IMR-90 (cell line): Measurements from ENCODE around the gene CROCC. TPM values are rescaled to one million over a fixed set of nuclear protein-coding genes. Genes with fewer than 3 reads are reported as not detected.
A peak's percentile ranks its signal among the peaks of the same experiment; 100 is the strongest.

Experiments
- ATAC-seq: fragments of 200-7000 bp; cut with Tn5 transposase; 2 replicates; pipeline ENCODE4 v1.9.1; 2020; ENCODE audit warnings: low read depth, mild to moderate bottlenecking, moderate library complexity
- BruUV-seq: library from RNA; stranded (reverse); fragments of 400-500 nt; replicated peaks from 2 replicates; lab custom pipeline; 2021; lab: Mats Ljungman, UMichigan
- CTCF ChIA-PET: fragments of 300-600 bp; formaldehyde crosslinking; extraction: SDS; loops from one replicate; lab custom pipeline; 2021; ENCODE audit warnings: antibody characterized with exemption; lab: Yijun Ruan, JAX
- POLR2A ChIA-PET: fragments of 300-600 bp; sonication (Branson Sonifier 250); formaldehyde crosslinking; loops from one replicate; lab custom pipeline; 2022; ENCODE audit warnings: antibody characterized with exemption; ENCODE audit not compliant: unreplicated experiment; lab: Charles Lee
- DNase-seq: peaks from one replicate; pipeline ENCODE4 v3.0.0; 2013
- H2AFZ ChIP-seq: replicated peaks from 2 replicates; pipeline ENCODE3; 2013; ENCODE audit warnings: low read length, mild to moderate bottlenecking; ENCODE audit not compliant: poor library complexity
- H2AK5ac ChIP-seq: 2 replicates; pipeline ENCODE4 v1.6.1; 2013; ENCODE audit warnings: low read depth, low read length, inconsistent platforms
- H2AK9ac ChIP-seq: replicated peaks from 2 replicates; pipeline ENCODE3; 2013; ENCODE audit warnings: mild to moderate bottlenecking, low read depth, low read length, moderate library complexity; ENCODE audit not compliant: poor library complexity
- H2BK120ac ChIP-seq: 2 replicates; pipeline ENCODE4 v1.6.1; 2013; ENCODE audit warnings: low read depth, low read length, inconsistent platforms
- H2BK15ac ChIP-seq: 3 replicates; pipeline ENCODE4 v1.6.1; 2013; ENCODE audit warnings: low read depth, low read length, inconsistent platforms
- H2BK20ac ChIP-seq: 2 replicates; pipeline ENCODE4 v1.6.1; 2013; ENCODE audit warnings: low read depth, mild to moderate bottlenecking, inconsistent platforms, low read length, moderate library complexity
- H2BK5ac ChIP-seq: 2 replicates; pipeline ENCODE4 v1.6.1; 2013; ENCODE audit warnings: mild to moderate bottlenecking, low read depth, low read length, inconsistent platforms; ENCODE audit not compliant: poor library complexity, severe bottlenecking
- H3K14ac ChIP-seq: replicated peaks from 2 replicates; pipeline ENCODE4 v1.6.1; 2013; ENCODE audit warnings: low read depth, low read length, inconsistent platforms
- H3K18ac ChIP-seq: 2 replicates; pipeline ENCODE4 v1.6.1; 2013; ENCODE audit warnings: low read depth, low read length, control low read depth
- H3K23ac ChIP-seq: 2 replicates; pipeline ENCODE4 v1.6.1; 2013; ENCODE audit warnings: low read depth, low read length, inconsistent platforms
- H3K27ac ChIP-seq: 2 replicates; pipeline ENCODE4 v1.5.1; 2013; ENCODE audit warnings: mild to moderate bottlenecking, control low read depth, low read length; ENCODE audit not compliant: insufficient read depth
- H3K27me3 ChIP-seq: 2 replicates; pipeline ENCODE4 v1.6.1; 2013; ENCODE audit warnings: low read length; ENCODE audit not compliant: control insufficient read depth, insufficient read depth
- H3K36me3 ChIP-seq: 2 replicates; pipeline ENCODE4 v1.6.1; 2013; ENCODE audit warnings: low read length, mixed read lengths; ENCODE audit not compliant: control insufficient read depth, insufficient read depth
- H3K4ac ChIP-seq: 2 replicates; pipeline ENCODE4 v1.6.1; 2013; ENCODE audit warnings: low read depth, low read length, inconsistent platforms
- H3K4me1 ChIP-seq: 2 replicates; pipeline ENCODE4 v1.6.1; 2013; ENCODE audit warnings: low read length, mixed read lengths; ENCODE audit not compliant: control insufficient read depth, insufficient read depth
- H3K4me2 ChIP-seq: 2 replicates; pipeline ENCODE4 v1.6.1; 2013; ENCODE audit warnings: low read depth, mild to moderate bottlenecking, control low read depth, low read length, moderate library complexity
- H3K4me3 ChIP-seq: 2 replicates; pipeline ENCODE4 v1.5.1; 2013; ENCODE audit warnings: low read depth, mild to moderate bottlenecking, control low read depth, low read length, moderate library complexity; ENCODE audit not compliant: insufficient read depth
- H3K56ac ChIP-seq: 2 replicates; pipeline ENCODE4 v1.6.1; 2013; ENCODE audit warnings: low read length, inconsistent platforms; ENCODE audit not compliant: insufficient read depth; ENCODE audit errors: extremely low read depth
- H3K79me1 ChIP-seq, 2 experiments: 2 replicates each; pipeline ENCODE4 v1.6.1; 2013; ENCODE audit warnings: low read length in 2 of 2, inconsistent platforms in 1 of 2, low read depth in 1 of 2
- H3K9ac ChIP-seq: 2 replicates; pipeline ENCODE4 v1.6.1; 2013; ENCODE audit warnings: low read depth, low read length, control low read depth
- H3K9me1 ChIP-seq: 2 replicates; pipeline ENCODE4 v1.6.1; 2013; ENCODE audit warnings: low read length, inconsistent platforms; ENCODE audit not compliant: insufficient read depth
- H3K9me3 ChIP-seq: 2 replicates; pipeline ENCODE4 v1.6.1; 2013; ENCODE audit warnings: low read length; ENCODE audit not compliant: control insufficient read depth, insufficient read depth
- H4K20me1 ChIP-seq: 2 replicates; pipeline ENCODE4 v1.6.1; 2013; ENCODE audit warnings: low read length, inconsistent platforms; ENCODE audit not compliant: insufficient read depth
- H4K5ac ChIP-seq: 2 replicates; pipeline ENCODE4 v1.6.1; 2013; ENCODE audit warnings: mild to moderate bottlenecking, low read depth, low read length, control low read depth
- H4K8ac ChIP-seq, 2 experiments: 2 replicates each; pipeline ENCODE4 v1.6.1; 2013; ENCODE audit warnings: low read depth in 2 of 2, low read length in 2 of 2, control low read depth in 1 of 2, inconsistent platforms in 1 of 2
- H4K91ac ChIP-seq: 2 replicates; pipeline ENCODE4 v1.6.1; 2013; ENCODE audit warnings: low read depth, low read length, inconsistent platforms; ENCODE audit not compliant: insufficient read depth
- BHLHE40 ChIP-seq: fragments of 150-350 bp; IDR thresholded peaks from 2 replicates; pipeline ENCODE4 v1.6.1; 2016; ENCODE audit warnings: mild to moderate bottlenecking, low read depth, low read length
- CEBPB ChIP-seq: IDR thresholded peaks from 2 replicates; pipeline ENCODE4 v1.6.1; 2012; ENCODE audit warnings: low read depth, low read length, improper control_type of control experiment
- FOS ChIP-seq: fragments of 150-350 bp; IDR thresholded peaks from 2 replicates; pipeline ENCODE4 v1.6.1; 2016; ENCODE audit warnings: low read depth, low read length
- MAZ ChIP-seq: IDR thresholded peaks from 2 replicates; pipeline ENCODE4 v1.6.1; 2012; ENCODE audit warnings: low read depth, mild to moderate bottlenecking, low read length, improper control_type of control experiment, moderate library complexity, borderline replicate concordance
- RCOR1 ChIP-seq: IDR thresholded peaks from 2 replicates; pipeline ENCODE4 v1.6.1; 2012; ENCODE audit warnings: mild to moderate bottlenecking, low read length, improper control_type of control experiment; ENCODE audit not compliant: insufficient replicate concordance
- WGBS, 2 experiments: methylation state at CpG; one replicate each; pipeline versions ENCODE4 v1.1.5 to v1.1.7; 2013; ENCODE audit warnings: missing lambda C conversion rate in 2 of 2; ENCODE audit not compliant: insufficient read length in 1 of 2; ENCODE audit errors: extremely low coverage in 2 of 2; 5-methylcytosine and 5-hydroxymethylcytosine counted together
- dilution Hi-C: fragments of 300-500 bp; cut with HindIII; formaldehyde crosslinking; loops from one replicate; pipeline ENCODE4 v1.14.3; 2018; ENCODE audit warnings: low sequenced_read_pairs; ENCODE audit not compliant: unreplicated experiment
- in situ Hi-C: fragments of 300-500 bp; cut with MboI; formaldehyde crosslinking; loops from 3 replicates; pipeline ENCODE4 v1.14.3; 2019; ENCODE audit warnings: low sequenced_read_pairs, inconsistent platforms, mixed read lengths
- intact Hi-C: fragments of 100-400 bp; cut with micrococcal nuclease; formaldehyde crosslinking; loops from 2 replicates; pipeline ENCODE4 v1.10.0; 2022
- polyA plus RNA-seq, 3 experiments: library from polyadenylated mRNA; depleted of rRNA; stranded (reverse); fragments of >200 nt; gene quantifications; 2 replicates each; pipeline ENCODE4 v1.2.3, GENCODE V29; 2012; ENCODE audit warnings: low replicate concordance in 1 of 3
- total RNA-seq: library from RNA; depleted of rRNA; stranded (reverse); fragments of >200 nt; gene quantifications from 2 replicates; pipeline ENCODE4 v1.2.3, GENCODE V29; 2012

Gene CROCC
- total and polyA plus RNA-seq, 2 of the 4 experiments (the other 2 are of a cell fraction), result 7.5 to 13.7 TPM

DNA sequence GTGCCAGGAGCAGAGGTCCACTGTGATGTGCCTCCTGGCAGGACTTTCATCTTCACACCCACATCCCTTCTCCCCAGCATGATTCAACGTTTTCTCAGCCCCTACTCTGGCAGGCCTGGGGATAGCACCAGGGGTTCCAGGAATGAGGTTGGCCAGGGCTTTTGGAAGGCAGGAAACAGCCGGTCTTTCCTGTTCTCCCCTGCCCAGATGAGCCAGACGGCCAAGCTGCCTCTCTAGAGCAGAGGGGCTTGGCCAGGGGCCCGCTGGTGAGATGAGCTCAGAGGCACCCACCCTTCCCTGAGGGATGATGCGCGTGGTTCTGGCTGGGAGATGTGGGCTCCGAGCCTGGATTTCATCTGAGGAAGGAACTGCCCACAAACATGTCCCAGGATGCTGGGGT, 63.0 kb downstream of the CROCC start:
- BruUV-seq, result no TSS peak
- H3K4me2 ChIP-seq, result no peak overlapping the region
- H3K18ac ChIP-seq, result no peak overlapping the region

More for the DNA sequence above, 63.0 kb downstream of the CROCC start:
- POLR2A ChIA-PET, result no interaction called here
- Histone ChIP-seq H3K14ac (no peak overlapping the region), H3K79me1 (no peaks in the 10 kb centered on the region), H4K5ac (no peak overlapping the region), H2BK5ac (no peak overlapping the region), H3K23ac (no peak overlapping the region), H2AK5ac (peak overlapping the region; percentile 28; the same call in 1 of the 2 replicates), H3K4me3 (no peak overlapping the region), H3K9me1 (no peaks in the 10 kb centered on the region), H3K4ac (peak overlapping the region; percentile 24; the same call in 1 of the 2 replicates), H2BK120ac (no peak overlapping the region), H2BK15ac (no peak overlapping the region), H3K56ac (no peak overlapping the region), H3K27me3 (no peaks in the 10 kb centered on the region), H4K8ac (0 out of 4 replicates have a peak overlapping the region, but pooled peaks of 1 of the 2 experiments have one; percentile 14), H3K36me3 (peaks cover 12% of the 10 kb centered on the region), H2AK9ac (peak overlapping the region; percentile 77), H3K4me1 (peaks cover 6% of the 10 kb centered on the region; the same call in 1 of the 2 replicates), H2BK20ac (no peak overlapping the region), H3K27ac (no peak overlapping the region), H3K9me3 (no peaks in the 10 kb centered on the region), H4K91ac (no peak overlapping the region), H3K9ac (no peak overlapping the region), H2AFZ (peak overlapping the region; percentile 37), H4K20me1 (no peaks in the 10 kb centered on the region; the same call in 1 of the 2 replicates)
- intact Hi-C loops, result no loop called here
- DNase-seq, result peak; percentile 85
- TF ChIP-seq RCOR1 (peak; percentile 12), BHLHE40 (0 out of 2 replicates have a peak, but pooled peaks have one; percentile 16), CEBPB (no peak), FOS (peak; percentile 31; the same call in 1 of the 2 replicates), MAZ (peak; percentile 35; the same call in 1 of the 2 replicates)
- in situ Hi-C loops, result no loop called here
- peak; percentile 63 for ATAC-seq
- CTCF ChIA-PET, result interaction anchor here (0.6 kb wide), 2 partner anchors 24 to 114 kb away, joined by 3 read pairs; no protein-coding TSS in a partner anchor
- no CpG with 5 or more reads among the region's 7 CpGs for WGBS, 2 experiments
- dilution Hi-C loops, result no loop called here
